ENCODE measurements around the gene RTRAF. TPM values are rescaled to one million over a fixed set of nuclear protein-coding genes. Genes with fewer than 3 reads are reported as not detected.

RTRAF gene
- total and polyA plus RNA-seq, 2 of the 8 experiments (the other 6 are each of a cell fraction or from before 2014, with no cell fraction given) = 149 to 359 TPM

- TF ChIP-seq CHD7 (IDR thresholded peaks at IDR 0.05; ENCODE audit: insufficient replicate concordance, low read length) (no peak), GTF2F1 (IDR thresholded peaks at IDR 0.05; ENCODE audit: borderline replicate concordance, low read depth, low read length) (no peak)
Observed at GRCh38 chr14:51990488-51990887, 1.1 kb downstream of the RTRAF start (continued).

Data from H1 (cell line).